Frontal cortex (tissue), 4 donors: ENCODE results near the gene TK2. TPM values are rescaled to one million over a fixed set of nuclear protein-coding genes. Genes with fewer than 3 reads are reported as not detected.
"Not testable (repeated sequence)": the region's sequence is repeated elsewhere in the genome, so short reads cannot be mapped to it uniquely, and the experiment has no call there.

Experiments
- DNase-seq, 2 donors: peaks; one replicate each; pipeline ENCODE4 v3.0.0; 2012; ENCODE audit warnings: low spot score in 2 of 2
- FAIRE-seq: peaks from 2 replicates; lab custom pipeline; 2012; peaks lifted over from hg19 to GRCh38; lab: Jason Lieb, UNC
- total RNA-seq: library from RNA; depleted of rRNA; stranded (reverse); fragments of >200 nt; gene quantifications from one replicate; pipeline ENCODE4 v1.2.3, GENCODE V29; 2014
- donor health status: control.
- donor health status: control.
- donor health status: control.

The TK2 gene
- total RNA-seq, 1 donor from 2014 or later: 20.0 TPM

GRCh38 chr16:66574531-66574930 is 24.6 kb upstream of the TK2 start:
- DNase-seq (no peak), FAIRE-seq (no peak)

GRCh38 chr16:66574081-66574480 is 24.2 kb upstream of the TK2 start:
- FAIRE-seq (no peak), DNase-seq (no peak)

GRCh38 chr16:66572356-66572755 is 22.4 kb upstream of the TK2 start:
- DNase-seq (no peak), FAIRE-seq (no peak)

GRCh38 chr16:66569827-66570405 is 20.0 kb upstream of the TK2 start:
- no peak for FAIRE-seq

GRCh38 chr16:66569131-66569530 is 19.2 kb upstream of the TK2 start:
- FAIRE-seq (peak; percentile 28), DNase-seq (no peak)

More at GRCh38 chr16:66569827-66570405, 20.0 kb upstream of the TK2 start:
- DNase-seq: no peak

- DNase-seq (no peak), FAIRE-seq (no peak)
These were observed 18.4 kb upstream of the TK2 start for GRCh38 chr16:66568355-66568754.

GRCh38 chr16:66567270-66567669 is 17.3 kb upstream of the TK2 start:
- DNase-seq, FAIRE-seq: not testable (repeated sequence)

GRCh38 chr16:66566051-66566901 is 16.4 kb upstream of the TK2 start, which contains the start of gene CMTM1:
TSS of gene CMTM1 (plus strand) at chr16:66566439. CDS start at chr16:66566514, 75 bp downstream.
- FAIRE-seq (no peak), DNase-seq (no peak)

GRCh38 chr16:66563574-66564334 is 13.8 kb upstream of the TK2 start:
- FAIRE-seq: no peak
- no peak for DNase-seq

- FAIRE-seq: no peak
- no peak for DNase-seq
These were observed 13.1 kb upstream of the TK2 start for GRCh38 chr16:66562986-66563385.

GRCh38 chr16:66562409-66562808 is 12.5 kb upstream of the TK2 start:
- FAIRE-seq (no peak), DNase-seq (no peak)

GRCh38 chr16:66561381-66562080 is 11.6 kb upstream of the TK2 start:
- FAIRE-seq (no peak), DNase-seq (no peak)

GRCh38 chr16:66560107-66560506 is 10.2 kb upstream of the TK2 start:
- FAIRE-seq (no peak), DNase-seq (no peak)

- FAIRE-seq: no peak
- DNase-seq: no peak
These were observed 4.6 kb upstream of the TK2 start for GRCh38 chr16:66554495-66554894.

- FAIRE-seq: no peak
- DNase-seq: no peak
These were observed 4.1 kb upstream of the TK2 start for GRCh38 chr16:66554021-66554420.

- DNase-seq (no peak), FAIRE-seq (no peak)
These were observed 3.3 kb upstream of the TK2 start for GRCh38 chr16:66553223-66553622.

- DNase-seq (peak; percentile 90), FAIRE-seq (no peak)
These were observed 2.6 kb upstream of the TK2 start, which contains the start of gene CKLF for GRCh38 chr16:66552286-66553177. TSS of gene CKLF (plus strand) at chr16:66552576. CDS start at chr16:66552716, 140 bp downstream.

- FAIRE-seq: no peak
- no peak for DNase-seq
These were observed 1.9 kb upstream of the TK2 start for GRCh38 chr16:66551788-66552285.

- peak in 1 of 2 donors; percentile 39 for DNase-seq
- FAIRE-seq: no peak
These were observed 1.4 kb upstream of the TK2 start for GRCh38 chr16:66551348-66551759.
